Endothelial cell (in vitro differentiated cells): ENCODE results near the gene CPTP. TPM values are rescaled to one million over a fixed set of nuclear protein-coding genes. Genes with fewer than 3 reads are reported as not detected.

Source experiments
- DNase-seq: peaks from one replicate; pipeline ENCODE4 v3.0.0; 2021; ENCODE audit warnings: low spot score
- H3K27ac Mint-ChIP-seq: one replicate; pipeline ENCODE4 v1.8.0; 2021; ENCODE audit warnings: mixed read lengths, inconsistent platforms; ENCODE audit not compliant: unreplicated experiment
- H3K27me3 Mint-ChIP-seq: one replicate; pipeline ENCODE4 v1.8.0; 2021; ENCODE audit warnings: mild to moderate bottlenecking, moderate library complexity, mixed read lengths, inconsistent platforms; ENCODE audit not compliant: unreplicated experiment
- H3K36me3 Mint-ChIP-seq: one replicate; pipeline ENCODE4 v1.8.0; 2021; ENCODE audit warnings: mild to moderate bottlenecking, low read depth, mixed read lengths, inconsistent platforms; ENCODE audit not compliant: unreplicated experiment
- H3K4me1 Mint-ChIP-seq: one replicate; pipeline ENCODE4 v1.8.0; 2021; ENCODE audit warnings: mild to moderate bottlenecking, mixed read lengths, inconsistent platforms; ENCODE audit not compliant: unreplicated experiment
- H3K4me3 Mint-ChIP-seq: one replicate; pipeline ENCODE4 v1.8.0; 2021; ENCODE audit warnings: mild to moderate bottlenecking, mixed read lengths, inconsistent platforms; ENCODE audit not compliant: unreplicated experiment
- H3K9me3 Mint-ChIP-seq: one replicate; pipeline ENCODE4 v1.8.0; 2021; ENCODE audit warnings: mixed read lengths, inconsistent platforms; ENCODE audit not compliant: unreplicated experiment
- total RNA-seq: library from RNA; stranded (reverse); fragmentation: NEBNext Ultra II Directional; extraction: Animal tissue kit (Norgen Biotek cat#: 25700); gene quantifications from one replicate; pipeline ENCODE4 v1.2.1, GENCODE V29; 2021; ENCODE audit not compliant: unreplicated experiment
- TF ChIP-seq, protein P1 (sequence below): fragments of 200-600 bp; sonication (generic); IDR thresholded peaks from one replicate; pipeline ENCODE4 v1.5.0; 2021; ENCODE audit warnings: antibody characterized with exemption; ENCODE audit not compliant: unreplicated experiment

CPTP gene
- total RNA-seq, 1 donor from 2014 or later: 26.0 TPM

DNA sequence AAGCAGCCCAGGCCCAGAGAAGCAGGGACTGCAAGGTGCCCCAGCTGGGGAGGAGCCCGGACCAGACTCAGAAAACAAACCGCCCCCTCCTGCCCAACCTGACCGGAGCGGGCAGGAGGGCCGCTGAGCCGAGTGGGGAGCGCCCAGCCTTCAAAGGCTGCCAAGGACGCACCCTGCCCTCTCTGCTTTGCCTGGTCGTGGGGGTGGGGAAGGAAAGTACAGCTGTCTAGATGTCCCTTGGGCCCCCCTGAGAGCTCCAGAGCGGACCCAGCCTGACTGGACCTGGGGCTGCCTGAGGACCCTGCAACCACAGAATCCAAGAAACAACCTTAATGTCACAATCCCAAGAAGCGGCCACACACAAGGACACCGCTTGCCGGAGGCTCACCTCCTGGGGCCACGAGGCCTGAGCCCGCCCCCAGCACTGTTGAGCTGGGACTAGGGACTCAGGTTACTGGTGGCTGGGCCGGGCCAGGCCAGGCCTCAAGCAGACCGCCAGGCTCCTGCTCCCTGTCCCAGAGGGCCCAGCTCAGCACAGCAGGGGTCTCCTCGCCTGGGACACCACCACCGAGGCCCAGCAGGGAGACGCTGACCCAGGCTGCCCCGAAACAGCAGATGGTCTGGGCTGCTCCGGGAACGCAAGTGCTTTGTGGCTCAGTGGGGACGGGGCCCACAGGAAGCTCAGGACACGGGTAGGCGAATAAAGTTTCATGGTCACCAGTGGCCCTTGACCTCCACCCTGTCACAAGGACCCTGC, 23.2 kb downstream of the CPTP start:
- H3K27ac Mint-ChIP-seq: no peak overlapping the region

DNA sequence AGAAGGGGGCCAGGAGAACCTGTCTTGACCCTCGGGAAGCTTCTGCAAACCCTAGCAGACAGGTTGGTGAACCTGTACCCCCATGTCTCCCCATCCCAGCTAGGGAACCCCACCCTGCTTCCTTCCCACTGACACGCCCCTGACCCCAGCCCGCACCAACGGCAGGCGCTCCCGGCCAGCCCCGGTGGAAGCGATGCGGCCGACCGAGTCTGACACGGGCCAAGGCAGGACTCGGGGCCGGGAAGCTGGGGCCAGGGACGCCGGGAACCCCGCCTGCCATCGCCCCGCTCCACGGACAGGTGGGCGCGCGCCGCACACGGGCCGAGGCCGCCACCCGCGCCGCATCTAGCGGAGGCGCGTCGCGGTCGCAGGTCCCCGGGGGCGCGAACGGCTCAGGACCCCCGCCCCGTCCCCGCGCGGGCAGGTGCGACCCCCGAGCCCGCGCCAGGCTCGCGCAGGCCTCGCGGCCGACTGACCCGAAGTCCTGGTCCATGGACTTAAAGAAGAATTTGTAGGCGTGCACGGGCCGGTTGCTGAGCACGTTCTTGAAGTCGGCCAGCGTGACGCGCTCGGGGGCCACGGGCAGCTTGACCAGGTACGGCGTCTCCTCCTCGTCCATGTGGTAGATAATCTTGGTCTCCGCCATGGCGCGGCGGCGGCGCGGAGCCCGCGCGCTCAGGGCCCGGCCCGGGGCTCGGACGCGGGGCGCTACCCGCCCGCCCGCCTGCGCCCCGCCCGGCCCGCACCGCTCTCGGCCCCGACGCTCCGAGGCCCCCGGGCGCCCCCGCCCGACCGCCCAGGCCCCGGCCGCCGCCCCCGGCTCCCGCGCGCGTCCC, 24.0 kb downstream of the CPTP start:
- peaks cover 18% of the 10 kb centered on the region for H3K27me3 Mint-ChIP-seq
- DNase-seq: no peak
- no peak overlapping the region for H3K27ac Mint-ChIP-seq
- peaks cover 6% of the 10 kb centered on the region for H3K36me3 Mint-ChIP-seq
- H3K4me3 Mint-ChIP-seq: peak overlapping the region; percentile 84
- H3K9me3 Mint-ChIP-seq: no peaks in the 10 kb centered on the region
- TF ChIP-seq, protein P1, sequence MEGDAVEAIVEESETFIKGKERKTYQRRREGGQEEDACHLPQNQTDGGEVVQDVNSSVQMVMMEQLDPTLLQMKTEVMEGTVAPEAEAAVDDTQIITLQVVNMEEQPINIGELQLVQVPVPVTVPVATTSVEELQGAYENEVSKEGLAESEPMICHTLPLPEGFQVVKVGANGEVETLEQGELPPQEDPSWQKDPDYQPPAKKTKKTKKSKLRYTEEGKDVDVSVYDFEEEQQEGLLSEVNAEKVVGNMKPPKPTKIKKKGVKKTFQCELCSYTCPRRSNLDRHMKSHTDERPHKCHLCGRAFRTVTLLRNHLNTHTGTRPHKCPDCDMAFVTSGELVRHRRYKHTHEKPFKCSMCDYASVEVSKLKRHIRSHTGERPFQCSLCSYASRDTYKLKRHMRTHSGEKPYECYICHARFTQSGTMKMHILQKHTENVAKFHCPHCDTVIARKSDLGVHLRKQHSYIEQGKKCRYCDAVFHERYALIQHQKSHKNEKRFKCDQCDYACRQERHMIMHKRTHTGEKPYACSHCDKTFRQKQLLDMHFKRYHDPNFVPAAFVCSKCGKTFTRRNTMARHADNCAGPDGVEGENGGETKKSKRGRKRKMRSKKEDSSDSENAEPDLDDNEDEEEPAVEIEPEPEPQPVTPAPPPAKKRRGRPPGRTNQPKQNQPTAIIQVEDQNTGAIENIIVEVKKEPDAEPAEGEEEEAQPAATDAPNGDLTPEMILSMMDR: no peak
- peaks cover 4% of the 10 kb centered on the region for H3K4me1 Mint-ChIP-seq

More for the DNA sequence above, 23.2 kb downstream of the CPTP start:
- Mint-ChIP-seq H3K4me3 (peak overlapping the region; percentile 84), H3K27me3 (peaks cover 17% of the 10 kb centered on the region), H3K9me3 (no peaks in the 10 kb centered on the region), H3K4me1 (peaks cover 4% of the 10 kb centered on the region), H3K36me3 (peaks cover 6% of the 10 kb centered on the region)
- TF ChIP-seq, protein P1: no peak
- DNase-seq: no peak

DNA sequence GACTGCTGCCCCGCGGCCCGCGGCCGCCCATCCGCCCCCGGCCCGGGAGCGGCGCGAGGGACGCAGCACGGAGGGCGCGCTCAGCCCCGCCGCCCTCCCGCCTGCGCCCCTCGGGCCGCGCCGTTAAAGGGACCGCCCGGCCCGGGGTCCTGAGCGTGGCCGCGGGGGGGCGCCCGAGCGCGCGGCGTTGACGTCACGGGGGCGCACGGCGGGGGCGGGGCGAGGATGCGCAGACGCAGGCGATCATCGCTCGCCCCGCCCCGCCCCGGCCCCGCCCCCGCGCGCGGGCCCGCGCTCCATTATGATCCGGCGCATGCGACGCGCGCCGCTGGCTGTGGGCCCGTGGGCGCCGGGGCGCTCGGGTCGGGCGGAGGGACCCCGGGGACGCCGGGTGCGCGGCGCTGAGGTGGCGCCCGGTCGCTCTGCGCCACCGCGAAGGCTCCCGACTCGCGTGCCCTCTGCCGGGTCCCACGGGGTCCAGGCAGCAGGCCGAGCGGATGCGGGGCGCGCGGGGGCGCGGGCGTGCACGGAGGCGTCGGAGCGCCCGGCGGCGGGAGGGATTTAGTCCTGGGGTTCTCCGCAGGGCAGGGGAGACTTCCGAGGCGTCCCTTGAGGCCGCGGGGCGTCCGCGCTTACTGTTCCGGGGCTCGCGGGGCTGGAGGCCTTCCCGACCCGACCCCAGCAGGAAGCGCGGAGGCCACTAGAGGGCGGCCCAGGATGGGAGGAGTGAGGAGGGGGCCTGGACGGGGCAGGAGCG, 24.8 kb downstream of the CPTP start, which contains the start of gene DVL1:
Gene DVL1 (minus strand): TSS at position 163 of the 757 bp plus-strand sequence. CDS start 353 bp downstream, outside the sequence.
- H3K27ac Mint-ChIP-seq: no peak within 1 kb of the TSS
- TF ChIP-seq, protein P1: peak; percentile 50
- no peaks in the 10 kb centered on the region for H3K9me3 Mint-ChIP-seq
- H3K4me3 Mint-ChIP-seq: peak within 1 kb of the TSS; percentile 84
- peaks cover 6% of the 10 kb centered on the region for H3K36me3 Mint-ChIP-seq
- peak; percentile 82 for DNase-seq
- peaks cover 24% of the 10 kb centered on the region for H3K27me3 Mint-ChIP-seq
- H3K4me1 Mint-ChIP-seq: peaks cover 4% of the 10 kb centered on the region

DNA sequence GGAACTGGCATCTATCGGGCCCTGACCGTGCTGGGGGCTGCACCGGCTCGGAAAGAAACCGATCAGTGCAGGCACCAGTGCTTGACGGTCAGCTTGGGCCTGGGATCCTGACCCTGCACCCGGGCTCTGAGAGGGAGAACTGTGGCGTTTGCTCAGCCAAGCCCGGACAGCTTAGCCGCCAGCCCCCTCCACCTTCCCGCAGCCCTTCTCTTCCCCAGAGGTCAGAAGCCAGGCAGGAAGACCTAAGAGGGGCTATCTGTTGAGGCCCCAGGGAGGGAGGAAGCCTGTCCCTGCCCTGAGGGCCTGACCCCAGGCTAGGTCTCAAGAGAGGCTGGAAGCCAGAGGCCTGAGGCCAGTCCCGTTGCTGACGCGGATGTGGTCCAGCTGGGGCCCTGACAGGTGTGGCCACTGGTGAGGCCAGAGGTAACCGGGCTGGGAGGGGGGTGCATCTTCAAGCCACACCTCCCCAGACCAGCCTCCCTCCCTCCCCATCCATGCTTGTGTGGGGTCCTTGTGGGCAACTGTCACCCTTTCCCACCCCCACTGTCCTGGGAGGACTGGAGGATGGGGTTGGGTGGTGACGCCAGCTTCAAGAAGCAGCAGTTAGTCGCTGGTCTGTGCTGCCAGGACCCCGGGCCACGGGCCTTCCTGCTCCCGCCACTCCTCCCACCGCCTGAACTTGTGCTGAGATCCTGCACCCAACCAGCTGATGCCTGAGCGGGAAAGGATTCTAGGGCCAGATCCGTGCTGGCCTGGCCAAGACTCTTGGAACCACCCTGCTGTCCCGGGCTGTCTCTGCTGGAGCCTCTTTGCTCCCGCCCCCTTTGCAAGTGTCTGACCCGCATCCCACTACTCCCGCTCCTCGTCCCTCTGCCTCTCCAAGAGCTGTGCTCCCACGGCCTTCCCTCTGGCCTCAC, 27.2 kb downstream of the CPTP start:
- no peak for DNase-seq
- Mint-ChIP-seq H3K4me3 (peak overlapping the region; percentile 84), H3K9me3 (no peaks in the 10 kb centered on the region), H3K27ac (peak overlapping the region; percentile 61), H3K27me3 (peaks cover 23% of the 10 kb centered on the region), H3K36me3 (peaks cover 6% of the 10 kb centered on the region), H3K4me1 (peaks cover 4% of the 10 kb centered on the region)
- TF ChIP-seq, protein P1: no peak
